ENCODE measurements around the gene CDH13. TPM values are rescaled to one million over a fixed set of nuclear protein-coding genes. Genes with fewer than 3 reads are reported as not detected.

The CDH13 gene
- total and polyA plus RNA-seq, 2 of the 8 experiments (the other 6 are each of a cell fraction or from before 2014, with no cell fraction given): 2.3 to 2.4 TPM

DNA sequence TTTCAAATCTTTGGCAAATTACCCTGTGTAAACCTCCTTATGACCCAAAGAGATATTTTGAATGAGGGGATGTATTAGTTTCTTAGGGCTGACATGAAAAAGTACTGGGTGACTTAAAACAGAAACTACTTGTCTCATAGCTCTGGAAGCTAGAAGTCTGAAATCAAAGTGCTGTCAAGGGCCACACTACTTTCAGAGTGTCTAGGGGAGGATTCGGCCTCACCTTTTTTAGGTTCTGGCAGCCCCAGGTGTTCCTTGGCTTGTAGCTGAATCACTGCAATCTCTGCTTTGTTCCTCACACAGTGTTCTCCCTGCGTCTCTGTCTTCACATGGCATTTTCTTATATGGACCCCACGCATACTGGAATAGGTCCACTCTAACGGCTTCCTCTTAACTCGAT, 322.2 kb downstream of the CDH13 start (continued):
- TF ChIP-seq KDM1A (IDR thresholded peaks at IDR 0.05; ENCODE audit: borderline replicate concordance, low read length) (no peak), EP300 (IDR thresholded peaks at IDR 0.05; ENCODE audit: borderline replicate concordance in 1 of 2, low read depth in 2 of 2, low read length in 2 of 2) (no peak), FOSL1 (IDR thresholded peaks at IDR 0.05; ENCODE audit: insufficient read depth, low read depth, low read length) (no peak), POLR2AphosphoS5 (IDR thresholded peaks at IDR 0.05; ENCODE audit: low read depth, low read length) (no peak), EZH2 (IDR thresholded peaks at IDR 0.05; ENCODE audit: low read depth, low read length, severe bottlenecking) (no peak), GABPA (IDR thresholded peaks at IDR 0.05; ENCODE audit: borderline replicate concordance, insufficient read depth, low read length) (no peak)
